Type B pancreatic cell (in vitro differentiated cells): ENCODE data around the gene PADI1. TPM values are rescaled to one million over a fixed set of nuclear protein-coding genes. Genes with fewer than 3 reads are reported as not detected.

ENCODE experiments used
- DNase-seq: peaks from one replicate; pipeline ENCODE4 v3.0.0; 2021; ENCODE audit warnings: mixed read lengths; ENCODE audit not compliant: unreplicated experiment; ENCODE audit errors: extremely low spot score
- H3K27ac Mint-ChIP-seq: 2 replicates; pipeline ENCODE4 v1.8.0; 2021; ENCODE audit warnings: mild to moderate bottlenecking, mixed read lengths
- H3K27me3 Mint-ChIP-seq: 2 replicates; pipeline ENCODE4 v1.8.0; 2021; ENCODE audit warnings: mixed read lengths
- H3K36me3 Mint-ChIP-seq: 2 replicates; pipeline ENCODE4 v1.8.0; 2021; ENCODE audit warnings: mixed read lengths
- H3K4me1 Mint-ChIP-seq: one replicate; pipeline ENCODE4 v1.8.0; 2021; ENCODE audit warnings: mixed read lengths; ENCODE audit not compliant: unreplicated experiment
- H3K4me3 Mint-ChIP-seq: 2 replicates; pipeline ENCODE4 v1.8.0; 2021; ENCODE audit warnings: mild to moderate bottlenecking, mixed read lengths
- H3K9me3 Mint-ChIP-seq: 2 replicates; pipeline ENCODE4 v1.8.0; 2021; ENCODE audit warnings: mixed read lengths
- CTCF ChIP-seq: fragments of 200-600 bp; sonication (generic); conservative IDR thresholded peaks from 2 replicates; pipeline ENCODE4 v1.5.0; 2021; ENCODE audit warnings: antibody characterized with exemption, mild to moderate bottlenecking
- total RNA-seq: library from RNA; stranded (reverse); gene quantifications from 2 replicates; pipeline ENCODE4 v1.2.1, GENCODE V29; 2021; ENCODE audit warnings: low replicate concordance

Gene PADI1
- total RNA-seq, 1 donor from 2014 or later, result 21.2 TPM

GRCh38 chr1:17216078-17216477 lies 11.2 kb downstream of the PADI1 start:
- Mint-ChIP-seq H3K4me3 (no peak overlapping the region), H3K27ac (no peak overlapping the region), H3K9me3 (no peaks in the 10 kb centered on the region), H3K27me3 (peaks cover under 1% of the 10 kb centered on the region), H3K36me3 (no peaks in the 10 kb centered on the region), H3K4me1 (peaks cover 36% of the 10 kb centered on the region)
- TF ChIP-seq CTCF, result no peak
- DNase-seq, result no peak

- H3K9me3 Mint-ChIP-seq, result no peaks in the 10 kb centered on the region
These were observed 12.7 kb downstream of the PADI1 start for GRCh38 chr1:17217607-17218006.

GRCh38 chr1:17218939-17219338 lies 14.0 kb downstream of the PADI1 start:
- H3K9me3 Mint-ChIP-seq, result no peaks in the 10 kb centered on the region
- H3K4me1 Mint-ChIP-seq, result peaks cover 16% of the 10 kb centered on the region
- no peak overlapping the region for H3K4me3 Mint-ChIP-seq
- TF ChIP-seq CTCF, result no peak
- no peak overlapping the region for H3K27ac Mint-ChIP-seq
- H3K27me3 Mint-ChIP-seq, result peaks cover 13% of the 10 kb centered on the region
- no peaks in the 10 kb centered on the region for H3K36me3 Mint-ChIP-seq
- no peak for DNase-seq

More at GRCh38 chr1:17217607-17218006, 12.7 kb downstream of the PADI1 start:
- H3K36me3 Mint-ChIP-seq, result no peaks in the 10 kb centered on the region
- no peak overlapping the region for H3K4me3 Mint-ChIP-seq
- no peak overlapping the region for H3K27ac Mint-ChIP-seq
- peaks cover 12% of the 10 kb centered on the region for H3K27me3 Mint-ChIP-seq
- no peak for DNase-seq
- no peak for TF ChIP-seq CTCF
- H3K4me1 Mint-ChIP-seq, result peaks cover 29% of the 10 kb centered on the region

GRCh38 chr1:17220287-17220686 lies 15.4 kb downstream of the PADI1 start:
- Mint-ChIP-seq H3K4me1 (peaks cover 7% of the 10 kb centered on the region), H3K27ac (no peak overlapping the region), H3K36me3 (no peaks in the 10 kb centered on the region), H3K27me3 (peaks cover 13% of the 10 kb centered on the region), H3K9me3 (no peaks in the 10 kb centered on the region), H3K4me3 (no peak overlapping the region)
- TF ChIP-seq CTCF, result no peak
- DNase-seq, result no peak

- Mint-ChIP-seq H3K9me3 (no peaks in the 10 kb centered on the region), H3K36me3 (no peaks in the 10 kb centered on the region), H3K27me3 (peaks cover 13% of the 10 kb centered on the region), H3K4me3 (no peak overlapping the region), H3K4me1 (peaks cover 2% of the 10 kb centered on the region), H3K27ac (no peak overlapping the region)
- DNase-seq, result no peak
- no peak for TF ChIP-seq CTCF
These were observed 17.6 kb downstream of the PADI1 start for GRCh38 chr1:17222557-17222956.

- no peak for TF ChIP-seq CTCF
- H3K36me3 Mint-ChIP-seq, result no peaks in the 10 kb centered on the region
- no peaks in the 10 kb centered on the region for H3K9me3 Mint-ChIP-seq
- no peak overlapping the region for H3K27ac Mint-ChIP-seq
- no peak overlapping the region for H3K4me3 Mint-ChIP-seq
- H3K4me1 Mint-ChIP-seq, result peaks cover 5% of the 10 kb centered on the region
- H3K27me3 Mint-ChIP-seq, result peaks cover 13% of the 10 kb centered on the region
- DNase-seq, result no peak
These were observed 19.5 kb downstream of the PADI1 start for GRCh38 chr1:17224434-17224833.
